Neural crest cell (in vitro differentiated cells): Measurements from ENCODE around the gene FGF12. TPM values are rescaled to one million over a fixed set of nuclear protein-coding genes. Genes with fewer than 3 reads are reported as not detected.

Experiments
- DNase-seq: peaks from one replicate; pipeline ENCODE4 v3.0.0; 2021; ENCODE audit warnings: low read depth, mixed read lengths, low spot score
- H3K27ac Mint-ChIP-seq: one replicate; pipeline ENCODE4 v1.8.0; 2021; ENCODE audit warnings: mild to moderate bottlenecking, mixed read lengths; ENCODE audit not compliant: unreplicated experiment
- H3K27me3 Mint-ChIP-seq: 2 replicates; pipeline ENCODE4 v1.8.0; 2021; ENCODE audit warnings: low read depth, mild to moderate bottlenecking, mixed read lengths
- H3K36me3 Mint-ChIP-seq: 2 replicates; pipeline ENCODE4 v1.8.0; 2021; ENCODE audit warnings: low read depth, mild to moderate bottlenecking, mixed read lengths
- H3K4me1 Mint-ChIP-seq: 2 replicates; pipeline ENCODE4 v1.8.0; 2021; ENCODE audit warnings: mixed read lengths
- H3K4me3 Mint-ChIP-seq: one replicate; pipeline ENCODE4 v1.8.0; 2021; ENCODE audit warnings: mild to moderate bottlenecking, mixed read lengths
- H3K9me3 Mint-ChIP-seq: 2 replicates; pipeline ENCODE4 v1.8.0; 2021; ENCODE audit warnings: mixed read lengths
- total RNA-seq: library from RNA; stranded (reverse); gene quantifications from 2 replicates; pipeline ENCODE4 v1.2.1, GENCODE V29; 2021
- TF ChIP-seq, protein P1 (sequence below): fragments of 200-600 bp; sonication (generic); conservative IDR thresholded peaks from 2 replicates; pipeline ENCODE4 v1.5.0; 2021; ENCODE audit warnings: antibody characterized with exemption, mild to moderate bottlenecking

The FGF12 gene
- total RNA-seq, 1 donor from 2014 or later, result 4.0 TPM

DNA sequence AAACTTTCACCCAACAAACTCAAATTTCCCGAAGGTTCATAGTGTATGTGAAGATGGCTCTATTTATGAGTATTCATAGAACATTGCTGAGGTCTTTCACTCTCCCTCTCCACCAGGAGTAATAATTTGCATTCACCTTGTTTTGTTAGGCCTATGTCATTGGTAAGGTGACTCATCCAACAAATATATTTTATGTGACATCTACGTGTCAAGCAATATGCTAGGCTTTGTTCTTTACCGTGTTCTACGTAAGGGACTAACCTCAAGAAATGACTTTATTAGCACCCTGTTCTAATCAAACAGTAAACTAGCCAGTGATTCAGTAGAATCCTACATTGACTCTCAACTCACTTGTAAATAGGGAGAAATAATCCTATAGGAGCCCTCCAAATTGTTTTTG lies 334.4 kb downstream of the FGF12 start:
- H3K36me3 Mint-ChIP-seq, result no peaks in the 10 kb centered on the region
- no peaks in the 10 kb centered on the region for H3K9me3 Mint-ChIP-seq
- H3K4me1 Mint-ChIP-seq, result no peaks in the 10 kb centered on the region
- DNase-seq, result no peak
- TF ChIP-seq, protein P1, sequence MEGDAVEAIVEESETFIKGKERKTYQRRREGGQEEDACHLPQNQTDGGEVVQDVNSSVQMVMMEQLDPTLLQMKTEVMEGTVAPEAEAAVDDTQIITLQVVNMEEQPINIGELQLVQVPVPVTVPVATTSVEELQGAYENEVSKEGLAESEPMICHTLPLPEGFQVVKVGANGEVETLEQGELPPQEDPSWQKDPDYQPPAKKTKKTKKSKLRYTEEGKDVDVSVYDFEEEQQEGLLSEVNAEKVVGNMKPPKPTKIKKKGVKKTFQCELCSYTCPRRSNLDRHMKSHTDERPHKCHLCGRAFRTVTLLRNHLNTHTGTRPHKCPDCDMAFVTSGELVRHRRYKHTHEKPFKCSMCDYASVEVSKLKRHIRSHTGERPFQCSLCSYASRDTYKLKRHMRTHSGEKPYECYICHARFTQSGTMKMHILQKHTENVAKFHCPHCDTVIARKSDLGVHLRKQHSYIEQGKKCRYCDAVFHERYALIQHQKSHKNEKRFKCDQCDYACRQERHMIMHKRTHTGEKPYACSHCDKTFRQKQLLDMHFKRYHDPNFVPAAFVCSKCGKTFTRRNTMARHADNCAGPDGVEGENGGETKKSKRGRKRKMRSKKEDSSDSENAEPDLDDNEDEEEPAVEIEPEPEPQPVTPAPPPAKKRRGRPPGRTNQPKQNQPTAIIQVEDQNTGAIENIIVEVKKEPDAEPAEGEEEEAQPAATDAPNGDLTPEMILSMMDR, result no peak
- H3K27me3 Mint-ChIP-seq, result no peaks in the 10 kb centered on the region
- no peak overlapping the region for H3K27ac Mint-ChIP-seq
- no peak overlapping the region for H3K4me3 Mint-ChIP-seq

DNA sequence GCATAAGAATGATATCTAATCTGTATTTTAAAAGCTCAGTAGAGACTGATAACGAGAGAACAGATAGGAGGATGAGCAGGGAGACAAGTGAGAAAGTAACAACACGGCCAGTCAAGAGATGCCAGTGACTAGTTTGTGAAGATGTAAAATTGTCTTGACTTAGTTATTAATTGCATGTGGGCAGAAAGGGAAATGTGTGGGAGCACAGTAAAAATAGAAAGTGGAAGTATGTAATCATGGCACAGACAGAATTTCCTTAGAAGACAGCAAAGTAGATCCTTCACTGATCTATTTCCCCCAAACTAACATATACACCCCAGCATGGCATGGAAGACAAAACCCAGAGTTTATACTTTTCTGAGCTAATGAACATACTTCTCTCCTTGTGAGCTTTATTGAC lies 344.5 kb downstream of the FGF12 start:
- Mint-ChIP-seq H3K4me3 (no peak overlapping the region), H3K27me3 (no peaks in the 10 kb centered on the region), H3K4me1 (no peaks in the 10 kb centered on the region), H3K9me3 (no peaks in the 10 kb centered on the region), H3K36me3 (no peaks in the 10 kb centered on the region), H3K27ac (no peak overlapping the region)
- no peak for DNase-seq
- TF ChIP-seq, protein P1, result no peak

DNA sequence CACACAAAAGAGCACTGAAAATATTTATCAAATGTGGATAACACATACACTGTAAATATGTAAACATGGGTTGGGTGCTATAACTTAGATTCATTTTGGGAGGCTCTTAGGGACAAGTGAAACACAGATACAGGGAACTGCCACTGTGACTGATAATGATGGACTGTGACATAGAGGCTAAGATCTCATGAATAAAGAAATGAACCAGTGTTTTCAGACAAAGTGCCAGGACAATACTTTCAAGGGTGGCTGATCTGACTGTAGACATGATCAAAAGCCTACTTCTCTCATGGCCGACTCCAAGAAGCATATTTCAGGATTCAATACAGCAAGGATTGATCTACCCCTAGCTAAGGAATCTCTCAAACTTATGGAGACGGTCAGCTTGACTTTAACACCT lies 353.8 kb downstream of the FGF12 start:
- no peaks in the 10 kb centered on the region for H3K27me3 Mint-ChIP-seq
- TF ChIP-seq, protein P1, result no peak
- no peaks in the 10 kb centered on the region for H3K9me3 Mint-ChIP-seq
- H3K4me1 Mint-ChIP-seq, result peaks cover 4% of the 10 kb centered on the region
- no peaks in the 10 kb centered on the region for H3K36me3 Mint-ChIP-seq
- H3K27ac Mint-ChIP-seq, result no peak overlapping the region
- no peak for DNase-seq
- H3K4me3 Mint-ChIP-seq, result no peak overlapping the region

DNA sequence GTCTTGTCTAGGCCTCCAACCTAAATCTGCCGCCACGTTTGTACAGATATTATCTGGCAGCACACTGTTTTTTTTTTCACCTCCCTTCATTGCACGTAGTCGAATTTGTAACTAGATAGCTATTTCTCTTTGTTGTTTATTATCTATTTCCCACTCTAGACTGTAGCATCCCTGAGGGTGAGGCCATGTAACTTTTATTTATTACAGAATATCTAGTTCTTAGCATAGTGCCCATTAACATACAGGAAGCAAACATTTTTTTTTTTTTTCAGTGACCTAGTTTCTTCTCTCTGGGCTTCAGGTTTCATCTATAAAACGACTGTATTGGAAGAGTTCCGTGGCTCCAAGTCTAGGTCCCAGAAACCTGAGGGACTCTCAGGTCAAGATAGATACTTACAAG lies 354.3 kb downstream of the FGF12 start:
- Mint-ChIP-seq H3K27me3 (no peaks in the 10 kb centered on the region), H3K4me3 (no peak overlapping the region)

DNA sequence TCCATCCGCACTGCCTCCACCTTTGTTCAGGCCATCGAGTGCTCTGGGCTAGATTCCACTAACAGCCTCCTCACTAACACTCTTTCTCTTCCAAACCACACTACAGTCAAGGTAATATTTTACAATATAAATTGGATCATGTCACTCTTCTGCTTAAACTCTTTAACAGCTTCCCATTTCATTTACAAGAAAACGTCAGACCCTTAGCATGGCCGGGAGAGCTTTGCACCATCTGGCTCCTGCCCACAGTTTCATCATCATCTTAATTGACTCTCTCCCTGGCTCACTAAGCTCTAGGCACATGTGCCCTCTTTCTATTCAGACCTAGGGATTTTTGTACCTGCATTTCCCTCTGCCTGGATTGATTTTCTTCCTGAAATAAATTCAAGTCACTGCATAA lies 354.7 kb downstream of the FGF12 start:
- peaks cover 4% of the 10 kb centered on the region for H3K4me1 Mint-ChIP-seq
- H3K36me3 Mint-ChIP-seq, result no peaks in the 10 kb centered on the region
- H3K4me3 Mint-ChIP-seq, result no peak overlapping the region
- no peak overlapping the region for H3K27ac Mint-ChIP-seq
- no peaks in the 10 kb centered on the region for H3K27me3 Mint-ChIP-seq
- TF ChIP-seq, protein P1, result no peak
- H3K9me3 Mint-ChIP-seq, result no peaks in the 10 kb centered on the region
- DNase-seq, result no peak

More for the DNA sequence above, 354.3 kb downstream of the FGF12 start:
- TF ChIP-seq, protein P1, result no peak
- Mint-ChIP-seq H3K27ac (no peak overlapping the region), H3K9me3 (no peaks in the 10 kb centered on the region), H3K4me1 (peaks cover 4% of the 10 kb centered on the region), H3K36me3 (no peaks in the 10 kb centered on the region)
- DNase-seq, result no peak
